T-cell (primary cell): ENCODE data around the gene ARSG. TPM values are rescaled to one million over a fixed set of nuclear protein-coding genes. Genes with fewer than 3 reads are reported as not detected.
A peak's percentile ranks its signal among the peaks of the same experiment; 100 is the strongest.

Experiments used
- ATAC-seq, 4 experiments: fragments of 200-7000 bp in 3 of 4; fragments of 150-1000 bp in 1 of 4; cut with Tn5 transposase; replicated peaks in 1 of 4; 1 replicate in 3 of 4; 2 replicates in 1 of 4; pipeline ENCODE4 v1.10.0; 2021; ENCODE audit warnings: moderate library complexity in 3 of 4, mild to moderate bottlenecking in 2 of 4, moderate number of reproducible peaks in 1 of 4
- CTCF ChIA-PET, 2 donors: fragments of 300-600 bp; sonication (Branson Sonifier 250); formaldehyde crosslinking; loops; one replicate each; lab custom pipeline; 2022; ENCODE audit warnings: antibody characterized with exemption in 2 of 2; lab: Charles Lee
- POLR2A ChIA-PET, 2 donors: fragments of 300-600 bp; sonication (Branson Sonifier 250); formaldehyde crosslinking; loops; one replicate each; lab custom pipeline; 2022; ENCODE audit warnings: antibody characterized with exemption in 2 of 2; lab: Charles Lee
- DNase-seq, 35 experiments: peaks; one replicate each; pipeline versions ENCODE4 v3.0.0 to v3.0.0-alpha.2; 2013 to 2023
- H3K27ac ChIP-seq: one replicate; pipeline ENCODE4 v1.5.1; 2013; ENCODE audit warnings: low read length
- H3K27me3 ChIP-seq, 2 experiments: replicated peaks in 1 of 2; 1 replicate in 1 of 2; 2 replicates in 1 of 2; pipeline versions ENCODE4 v1.6.1 to v1.7.0; 2013; ENCODE audit warnings: low read length in 1 of 2, mixed read lengths in 1 of 2; ENCODE audit not compliant: control insufficient read depth in 2 of 2, insufficient read depth in 2 of 2; ENCODE audit errors: extremely low read depth in 1 of 2
- H3K36me3 ChIP-seq, 2 donors: 1 replicate in 1 of 2; 2 replicates in 1 of 2; pipeline versions ENCODE4 v1.6.1 to v1.7.0; 2013; ENCODE audit warnings: low read length in 1 of 2; ENCODE audit not compliant: control insufficient read depth in 2 of 2, insufficient read depth in 1 of 2; ENCODE audit errors: extremely low read depth in 1 of 2
- H3K4me1 ChIP-seq, 2 experiments: 1 replicate in 1 of 2; 2 replicates in 1 of 2; pipeline versions ENCODE4 v1.6.1 to v1.7.0; 2013; ENCODE audit warnings: low read length in 2 of 2, mixed read lengths in 1 of 2; ENCODE audit not compliant: insufficient read depth in 2 of 2, control insufficient read depth in 1 of 2; ENCODE audit errors: extremely low read depth in 1 of 2
- H3K4me3 ChIP-seq, 2 donors: 1 replicate in 1 of 2; 2 replicates in 1 of 2; pipeline versions ENCODE4 v1.5.1 to v1.7.0; 2013; ENCODE audit warnings: mild to moderate bottlenecking in 2 of 2, low read length in 1 of 2, moderate library complexity in 1 of 2; ENCODE audit not compliant: control insufficient read depth in 1 of 2; ENCODE audit errors: extremely low read depth in 1 of 2
- H3K9me3 ChIP-seq: 2 replicates; pipeline ENCODE4 v1.7.0; 2013
- H3K27ac Mint-ChIP-seq, 2 donors: one replicate each; pipeline ENCODE4 v1.8.0; 2020 to 2021; ENCODE audit warnings: mild to moderate bottlenecking in 2 of 2, mixed read lengths in 2 of 2
- H3K27me3 Mint-ChIP-seq, 2 donors: one replicate each; pipeline ENCODE4 v1.8.0; 2021 to 2022; ENCODE audit warnings: mixed read lengths in 2 of 2
- H3K36me3 Mint-ChIP-seq: one replicate; pipeline ENCODE4 v1.8.0; 2021; ENCODE audit warnings: mixed read lengths
- H3K4me1 Mint-ChIP-seq, 3 donors: one replicate each; pipeline ENCODE4 v1.8.0; 2020 to 2022; ENCODE audit warnings: mixed read lengths in 3 of 3, mild to moderate bottlenecking in 1 of 3
- H3K4me3 Mint-ChIP-seq, 3 donors: one replicate each; pipeline ENCODE4 v1.8.0; 2020 to 2022; ENCODE audit warnings: mild to moderate bottlenecking in 3 of 3, mixed read lengths in 3 of 3, moderate library complexity in 3 of 3
- H3K9me3 Mint-ChIP-seq, 3 donors: one replicate each; pipeline ENCODE4 v1.8.0; 2020 to 2022; ENCODE audit warnings: mixed read lengths in 3 of 3
- WGBS: methylation state at CpG from one replicate; pipeline ENCODE4 v1.1.5; 2013; ENCODE audit warnings: missing lambda C conversion rate; ENCODE audit not compliant: insufficient coverage; 5-methylcytosine and 5-hydroxymethylcytosine counted together
- total RNA-seq, 35 experiments: library from RNA in 6 of 35; stranded (reverse) in 6 of 35; fragments of 120-200 nt in 1 of 35; gene quantifications; one replicate each; pipeline versions ENCODE4 v1.2.1 to v1.2.4 and lab custom pipeline; 2013 to 2026

Gene ARSG
- total RNA-seq (10 to 100 TPM; 14.5 to 22.9 (median 17.8) TPM), total RNA-seq (lab: John Stamatoyannopoulos, UW) (4.4 to 27.5 (median 13.5) reads per million in 29 experiments)
- 17.2 TPM for total RNA-seq (2013)

GRCh38 chr17:68290955-68291835 is at the start of gene ARSG, which contains the start of gene SLC16A6:
TSS of gene ARSG (plus strand) at chr17:68291495. CDS start at chr17:68307494, 15,999 bp downstream.
TSS of gene SLC16A6 (minus strand) at chr17:68291127. CDS start at chr17:68278320, 12,807 bp downstream.
- no peaks in the 10 kb centered on the region for H3K36me3 ChIP-seq
- ChIA-PET POLR2A (interaction anchor here (0.6 to 0.7 kb wide), 6 partner anchors 42 to 176 kb away, joined by 3 to 4 read pairs (median 3); no protein-coding TSS in a partner anchor), CTCF (interaction anchor here in 1 of 2 donors (0.6 to 0.7 kb wide), 2 partner anchors 36 to 110 kb away, joined by 5 read pairs; no protein-coding TSS in a partner anchor)
- peaks cover 18 to 69% of the 10 kb centered on the region in 2 experiments for H3K4me1 ChIP-seq
- Mint-ChIP-seq H3K27me3 (no peaks in the 10 kb centered on the region), H3K9me3 (no peaks in the 10 kb centered on the region), H3K27ac (peak within 1 kb of the TSS; percentile 96 to 99), H3K4me1 (peaks cover 53 to 72% (median 61%) of the 10 kb centered on the region in 3 donors), H3K36me3 (no peaks in the 10 kb centered on the region), H3K4me3 (peak within 1 kb of the TSS; percentile 98 to 99 (median 98))
- H3K27me3 ChIP-seq: no peaks in the 10 kb centered on the region
- H3K9me3 ChIP-seq: no peaks in the 10 kb centered on the region
- WGBS: under 1% methylated on average over 79 of the region's 96 CpGs
- ATAC-seq (peak; percentile 59 to 64 (median 62)), DNase-seq (peak; percentile 76 to 93 (median 83))
- peak within 1 kb of the TSS; percentile 84 to 95 for H3K4me3 ChIP-seq
- peak within 1 kb of the TSS; percentile 97 for H3K27ac ChIP-seq

GRCh38 chr17:68246271-68247028 is 44.8 kb upstream of the ARSG start:
- Histone ChIP-seq H3K36me3 (peaks cover 0 to 17% of the 10 kb centered on the region in 2 donors), H3K27me3 (no peaks in the 10 kb centered on the region), H3K4me3 (peak overlapping the region in 1 of 2 donors; percentile 69), H3K4me1 (peaks cover 4 to 37% of the 10 kb centered on the region in 2 experiments), H3K27ac (peak overlapping the region; percentile 95), H3K9me3 (no peaks in the 10 kb centered on the region)
- peaks cover 30 to 51% (median 34%) of the 10 kb centered on the region in 3 donors for H3K4me1 Mint-ChIP-seq
- H3K27me3 Mint-ChIP-seq: no peaks in the 10 kb centered on the region
- ATAC-seq (no peak), DNase-seq (no peak)
- ChIA-PET CTCF (interaction anchor here (0.7 to 2.5 kb wide), 6 partner anchors 8 to 212 kb away, joined by 3 to 14 read pairs (median 6); partner anchors contain the start of gene WIPI1 (in 1 of the 2)), POLR2A (interaction anchor here in 1 of 2 donors (0.5 to 2.0 kb wide), 5 partner anchors 8 to 127 kb away, joined by 3 to 10 read pairs (median 6); no protein-coding TSS in a partner anchor)
- no peaks in the 10 kb centered on the region for H3K9me3 Mint-ChIP-seq
- peaks cover 6% of the 10 kb centered on the region for H3K36me3 Mint-ChIP-seq
- 96% methylated on average over 13 of the region's 24 CpGs for WGBS
- peak overlapping the region; percentile 78 to 93 (median 84) for H3K4me3 Mint-ChIP-seq
- H3K27ac Mint-ChIP-seq: peak overlapping the region; percentile 90 to 99

- DNase-seq: peak; percentile 88 to 99 (median 94)
- ChIA-PET POLR2A (interaction anchor here (0.5 to 2.0 kb wide), 18 partner anchors 8 to 540 kb away, joined by 3 to 11 read pairs (median 4); partner anchors contain the start of genes PRKAR1A (in 1 of the 2) and WIPI1 (in 1 of the 2)), CTCF (interaction anchor here (0.6 to 2.5 kb wide), 15 partner anchors 8 to 215 kb away, joined by 3 to 14 read pairs (median 4); partner anchors contain the start of gene WIPI1 (in 1 of the 2))
- Mint-ChIP-seq H3K36me3 (peaks cover 14% of the 10 kb centered on the region), H3K9me3 (no peaks in the 10 kb centered on the region), H3K27me3 (no peaks in the 10 kb centered on the region), H3K4me3 (peak within 1 kb of the TSS; percentile 78 to 93 (median 84)), H3K4me1 (peaks cover 30 to 56% (median 36%) of the 10 kb centered on the region in 3 donors), H3K27ac (peak within 1 kb of the TSS; percentile 92 to 99)
- no peaks in the 10 kb centered on the region for H3K27me3 ChIP-seq
- no peaks in the 10 kb centered on the region for H3K9me3 ChIP-seq
- peak within 1 kb of the TSS; percentile 97 for H3K27ac ChIP-seq
- ATAC-seq: peak; percentile 88 to 95 (median 91)
- peak within 1 kb of the TSS; percentile 69 to 77 for H3K4me3 ChIP-seq
- under 1% methylated on average over 87 of the region's 97 CpGs for WGBS
- peaks cover 0 to 27% of the 10 kb centered on the region in 2 donors for H3K36me3 ChIP-seq
- H3K4me1 ChIP-seq: peaks cover 4 to 42% of the 10 kb centered on the region in 2 experiments
These were observed 43.7 kb upstream of the ARSG start, which contains the start of gene AMZ2 for GRCh38 chr17:68247445-68248198. TSS of gene AMZ2 (plus strand) at chr17:68248043. CDS start at chr17:68250188, 2,145 bp downstream.

- peak overlapping the region; percentile 69 to 77 for H3K4me3 ChIP-seq
- H3K36me3 ChIP-seq: peaks cover 0 to 27% of the 10 kb centered on the region in 2 donors
- peak overlapping the region; percentile 78 to 93 (median 84) for H3K4me3 Mint-ChIP-seq
- H3K27me3 ChIP-seq: no peaks in the 10 kb centered on the region
- H3K4me1 Mint-ChIP-seq: peaks cover 37 to 63% (median 43%) of the 10 kb centered on the region in 3 donors
- H3K36me3 Mint-ChIP-seq: peaks cover 14% of the 10 kb centered on the region
- CTCF ChIA-PET: interaction anchor here (0.9 to 2.5 kb wide), 13 partner anchors 8 to 214 kb away, joined by 3 to 14 read pairs (median 4); partner anchors contain the start of gene WIPI1 (in 1 of the 2)
- H3K27ac ChIP-seq: peak overlapping the region; percentile 97
- no peaks in the 10 kb centered on the region for H3K9me3 ChIP-seq
- peak in 1 of 4 experiments; percentile 42 for ATAC-seq
- H3K27ac Mint-ChIP-seq: peak overlapping the region; percentile 92 to 99
- WGBS: 3% methylated on average over 12 of the region's 19 CpGs
- no peaks in the 10 kb centered on the region for H3K9me3 Mint-ChIP-seq
- POLR2A ChIA-PET: interaction anchor here in 1 of 2 donors (0.6 to 2.0 kb wide), 9 partner anchors 8 to 209 kb away, joined by 3 to 8 read pairs (median 4); partner anchors contain the start of gene WIPI1
- no peaks in the 10 kb centered on the region for H3K27me3 Mint-ChIP-seq
- peaks cover 8 to 41% of the 10 kb centered on the region in 2 experiments for H3K4me1 ChIP-seq
- DNase-seq: peak in 5 of 35 experiments; percentile 22 to 49 (median 36)
These were observed 43.0 kb upstream of the ARSG start for GRCh38 chr17:68248199-68248825.
